ENCODE measurements around the gene KIF22.

Gene KIF22

DNA sequence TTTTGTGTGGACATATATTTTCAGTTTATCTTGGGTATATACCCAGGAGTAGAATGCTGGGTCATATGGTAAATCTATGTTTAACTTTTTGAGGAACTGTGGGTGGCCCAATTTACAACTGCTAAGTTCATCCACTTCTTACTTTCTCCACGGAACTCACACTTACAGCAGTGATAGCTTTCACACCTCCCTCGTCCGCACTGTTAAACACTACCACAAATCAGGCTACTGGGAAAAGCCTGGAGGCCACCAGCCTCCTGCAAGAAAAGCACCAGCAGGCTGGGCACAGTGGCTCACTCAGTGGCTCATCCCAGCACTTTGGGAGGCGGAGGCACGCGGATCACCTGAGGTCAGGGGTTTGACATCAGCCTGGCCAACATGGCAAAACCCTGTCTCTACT, 27.2 kb upstream of the KIF22 start:
- TF ChIP-seq, protein P1, sequence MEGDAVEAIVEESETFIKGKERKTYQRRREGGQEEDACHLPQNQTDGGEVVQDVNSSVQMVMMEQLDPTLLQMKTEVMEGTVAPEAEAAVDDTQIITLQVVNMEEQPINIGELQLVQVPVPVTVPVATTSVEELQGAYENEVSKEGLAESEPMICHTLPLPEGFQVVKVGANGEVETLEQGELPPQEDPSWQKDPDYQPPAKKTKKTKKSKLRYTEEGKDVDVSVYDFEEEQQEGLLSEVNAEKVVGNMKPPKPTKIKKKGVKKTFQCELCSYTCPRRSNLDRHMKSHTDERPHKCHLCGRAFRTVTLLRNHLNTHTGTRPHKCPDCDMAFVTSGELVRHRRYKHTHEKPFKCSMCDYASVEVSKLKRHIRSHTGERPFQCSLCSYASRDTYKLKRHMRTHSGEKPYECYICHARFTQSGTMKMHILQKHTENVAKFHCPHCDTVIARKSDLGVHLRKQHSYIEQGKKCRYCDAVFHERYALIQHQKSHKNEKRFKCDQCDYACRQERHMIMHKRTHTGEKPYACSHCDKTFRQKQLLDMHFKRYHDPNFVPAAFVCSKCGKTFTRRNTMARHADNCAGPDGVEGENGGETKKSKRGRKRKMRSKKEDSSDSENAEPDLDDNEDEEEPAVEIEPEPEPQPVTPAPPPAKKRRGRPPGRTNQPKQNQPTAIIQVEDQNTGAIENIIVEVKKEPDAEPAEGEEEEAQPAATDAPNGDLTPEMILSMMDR (IDR thresholded peaks at IDR 0.05), result no peak
- Histone ChIP-seq H3K27ac (no peak overlapping the region), H3K9me3 (no peaks in the 10 kb centered on the region), H3K36me3 (no peaks in the 10 kb centered on the region), H3K4me1 (ENCODE audit: control insufficient read depth in 1 of 2, insufficient read depth in 1 of 2, low read depth in 1 of 2, low read length in 1 of 2) (no peaks in the 10 kb centered on the region), H3K4me3 (ENCODE audit: low read depth in 1 of 2, low read length in 1 of 2) (no peak overlapping the region), H3K27me3 (no peaks in the 10 kb centered on the region)

DNA sequence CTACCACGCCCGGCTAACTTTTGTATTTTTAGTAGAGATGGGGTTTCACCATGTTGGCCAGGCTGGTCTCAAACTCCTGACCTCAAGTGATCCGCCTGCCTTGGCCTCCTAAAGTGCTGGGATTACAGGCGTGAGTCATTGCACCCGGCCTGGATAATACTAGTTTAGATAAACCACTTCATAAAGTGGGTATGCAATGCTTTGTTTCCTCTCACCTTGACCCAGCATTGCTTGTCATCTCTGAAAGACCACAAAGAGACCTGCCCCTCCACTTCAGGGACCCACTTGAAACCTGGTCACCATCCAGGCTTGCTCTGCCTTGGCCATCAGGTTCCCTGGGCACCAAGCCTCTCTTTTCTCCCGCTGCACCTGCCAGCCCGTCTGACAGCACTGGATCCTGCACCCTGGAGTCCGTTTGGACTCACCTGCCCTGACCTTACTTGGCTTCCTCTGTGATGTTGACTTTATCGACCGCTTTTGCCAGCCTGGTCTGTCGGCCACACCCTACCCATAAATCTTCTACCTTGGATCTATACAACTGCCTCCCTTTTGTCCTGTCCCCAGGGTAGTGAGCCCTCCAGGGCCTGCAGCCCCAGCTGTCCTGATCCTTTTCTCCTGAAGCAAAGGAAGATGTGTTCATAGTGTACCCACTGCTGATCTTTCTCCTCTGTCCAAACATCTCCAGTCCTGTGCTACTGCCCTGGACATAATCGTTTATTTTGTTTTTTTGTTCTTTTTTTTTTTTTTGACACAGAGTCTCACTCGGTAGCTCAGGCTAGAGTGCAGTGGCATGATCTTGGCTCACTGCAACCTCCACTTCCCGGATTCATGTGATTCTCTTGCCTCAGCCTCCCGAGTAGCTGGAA, 25.2 kb upstream of the KIF22 start:
- Histone ChIP-seq H3K36me3 (no peaks in the 10 kb centered on the region), H3K4me3 (ENCODE audit: low read depth in 1 of 2, low read length in 1 of 2) (no peak overlapping the region), H3K27ac (no peak overlapping the region), H3K9me3 (no peaks in the 10 kb centered on the region), H3K4me1 (ENCODE audit: control insufficient read depth in 1 of 2, insufficient read depth in 1 of 2, low read depth in 1 of 2, low read length in 1 of 2) (peaks cover 3 to 5% of the 10 kb centered on the region in 2 experiments), H3K27me3 (no peaks in the 10 kb centered on the region)
- TF ChIP-seq, protein P1 (IDR thresholded peaks at IDR 0.05), result no peak

GRCh38 chr16:29766571-29766970, 24.0 kb upstream of the KIF22 start:
- Histone ChIP-seq H3K4me1 (ENCODE audit: control insufficient read depth in 1 of 2, insufficient read depth in 1 of 2, low read depth in 1 of 2, low read length in 1 of 2) (peaks cover 15 to 16% of the 10 kb centered on the region in 2 experiments), H3K27me3 (no peaks in the 10 kb centered on the region), H3K36me3 (no peaks in the 10 kb centered on the region), H3K4me3 (ENCODE audit: low read depth in 1 of 2, low read length in 1 of 2) (no peak overlapping the region), H3K27ac (no peak overlapping the region), H3K9me3 (no peaks in the 10 kb centered on the region)
- TF ChIP-seq, protein P1 (IDR thresholded peaks at IDR 0.05), result no peak

DNA sequence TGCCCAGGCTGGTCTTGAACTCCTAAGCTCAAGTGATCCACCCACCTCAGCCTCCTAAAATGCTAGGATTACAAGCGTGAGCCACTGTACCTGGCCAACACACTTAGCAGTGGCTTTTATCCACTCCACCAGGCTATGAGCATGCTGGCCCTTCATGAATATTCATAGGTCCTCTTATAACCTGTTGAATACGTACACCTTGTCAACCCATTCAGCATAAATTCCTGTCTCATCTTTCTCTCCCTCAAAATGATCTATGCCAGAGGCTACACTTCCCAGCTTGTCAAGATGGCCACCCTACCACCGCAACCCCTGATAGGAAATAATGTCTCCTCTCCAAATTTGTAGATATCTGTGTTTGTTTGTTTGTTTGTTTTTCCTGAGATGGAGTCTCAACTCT, 23.5 kb upstream of the KIF22 start:
- Histone ChIP-seq H3K4me1 (ENCODE audit: control insufficient read depth in 1 of 2, insufficient read depth in 1 of 2, low read depth in 1 of 2, low read length in 1 of 2) (peaks cover 20 to 21% of the 10 kb centered on the region in 2 experiments), H3K9me3 (no peaks in the 10 kb centered on the region), H3K27ac (no peak overlapping the region), H3K4me3 (ENCODE audit: low read depth in 1 of 2, low read length in 1 of 2) (no peak overlapping the region), H3K36me3 (no peaks in the 10 kb centered on the region), H3K27me3 (no peaks in the 10 kb centered on the region)
- TF ChIP-seq, protein P1 (IDR thresholded peaks at IDR 0.05), result no peak

GRCh38 chr16:29769507-29769906, 21.0 kb upstream of the KIF22 start:
- H3K27ac ChIP-seq, result peak overlapping the region; percentile 26
- no peaks in the 10 kb centered on the region for H3K9me3 ChIP-seq
- peaks cover 36 to 39% of the 10 kb centered on the region in 2 experiments for H3K4me1 ChIP-seq (ENCODE audit: control insufficient read depth in 1 of 2, insufficient read depth in 1 of 2, low read depth in 1 of 2, low read length in 1 of 2)

More at GRCh38 chr16:29769507-29769906, 21.0 kb upstream of the KIF22 start:
- no peaks in the 10 kb centered on the region for H3K36me3 ChIP-seq
- no peaks in the 10 kb centered on the region for H3K27me3 ChIP-seq
- no peak overlapping the region for H3K4me3 ChIP-seq (ENCODE audit: low read depth in 1 of 2, low read length in 1 of 2)
- TF ChIP-seq, protein P1 (IDR thresholded peaks at IDR 0.05), result no peak

Data from neutrophil (primary cell).